GM12873 (cell line): ENCODE measurements around the gene PAFAH2.
A peak's percentile ranks its signal among the peaks of the same experiment; 100 is the strongest.

Experiments
- TF ChIP-seq, protein P1 (sequence below): IDR thresholded peaks from 2 replicates; pipeline ENCODE4 v1.5.1; 2012; ENCODE audit warnings: low read depth, mild to moderate bottlenecking, moderate library complexity, low read length, control low read depth; ENCODE audit not compliant: insufficient read depth; ENCODE audit errors: missing control alignments

Gene PAFAH2

DNA sequence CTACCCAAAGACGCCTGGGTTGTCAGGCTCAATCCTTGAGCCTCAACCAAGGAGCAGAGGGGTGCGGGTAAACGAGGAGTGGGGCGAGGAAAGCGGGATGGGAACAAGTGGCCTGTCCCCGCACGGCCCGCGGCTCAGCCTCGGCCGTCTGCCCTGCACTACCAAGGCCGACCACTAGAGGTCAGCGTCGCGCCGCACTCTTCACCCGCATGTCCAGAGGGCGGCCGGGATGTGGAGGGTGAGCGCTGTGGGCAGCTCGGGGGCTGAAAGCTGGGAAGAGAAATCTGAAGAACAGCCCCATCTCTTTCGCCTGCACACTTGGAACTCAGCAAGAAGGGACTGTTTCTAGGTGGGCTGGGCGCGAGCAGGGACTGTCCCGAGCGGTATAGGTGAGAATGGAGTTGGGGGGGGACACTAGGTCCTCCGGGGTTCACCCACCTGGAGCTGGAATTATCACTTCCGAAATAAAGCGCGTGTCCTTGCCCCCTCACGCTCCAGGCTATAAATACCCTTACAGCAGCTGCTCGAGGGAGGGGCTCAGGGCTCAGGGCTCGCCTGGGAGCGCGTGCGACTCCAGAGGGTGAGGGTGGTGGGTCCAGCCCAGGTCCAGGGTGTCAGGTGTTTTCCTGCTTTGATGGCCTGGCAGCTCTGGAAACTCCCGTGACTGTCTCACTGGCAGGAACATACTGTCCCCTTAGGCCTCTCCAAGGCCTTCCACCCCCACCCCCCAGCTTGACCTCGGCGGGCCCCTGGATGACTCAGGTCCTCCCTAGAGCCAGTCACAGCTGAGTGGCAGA, 38.3 kb upstream of the PAFAH2 start:
- TF ChIP-seq, protein P1, sequence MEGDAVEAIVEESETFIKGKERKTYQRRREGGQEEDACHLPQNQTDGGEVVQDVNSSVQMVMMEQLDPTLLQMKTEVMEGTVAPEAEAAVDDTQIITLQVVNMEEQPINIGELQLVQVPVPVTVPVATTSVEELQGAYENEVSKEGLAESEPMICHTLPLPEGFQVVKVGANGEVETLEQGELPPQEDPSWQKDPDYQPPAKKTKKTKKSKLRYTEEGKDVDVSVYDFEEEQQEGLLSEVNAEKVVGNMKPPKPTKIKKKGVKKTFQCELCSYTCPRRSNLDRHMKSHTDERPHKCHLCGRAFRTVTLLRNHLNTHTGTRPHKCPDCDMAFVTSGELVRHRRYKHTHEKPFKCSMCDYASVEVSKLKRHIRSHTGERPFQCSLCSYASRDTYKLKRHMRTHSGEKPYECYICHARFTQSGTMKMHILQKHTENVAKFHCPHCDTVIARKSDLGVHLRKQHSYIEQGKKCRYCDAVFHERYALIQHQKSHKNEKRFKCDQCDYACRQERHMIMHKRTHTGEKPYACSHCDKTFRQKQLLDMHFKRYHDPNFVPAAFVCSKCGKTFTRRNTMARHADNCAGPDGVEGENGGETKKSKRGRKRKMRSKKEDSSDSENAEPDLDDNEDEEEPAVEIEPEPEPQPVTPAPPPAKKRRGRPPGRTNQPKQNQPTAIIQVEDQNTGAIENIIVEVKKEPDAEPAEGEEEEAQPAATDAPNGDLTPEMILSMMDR, result peak; percentile 97

DNA sequence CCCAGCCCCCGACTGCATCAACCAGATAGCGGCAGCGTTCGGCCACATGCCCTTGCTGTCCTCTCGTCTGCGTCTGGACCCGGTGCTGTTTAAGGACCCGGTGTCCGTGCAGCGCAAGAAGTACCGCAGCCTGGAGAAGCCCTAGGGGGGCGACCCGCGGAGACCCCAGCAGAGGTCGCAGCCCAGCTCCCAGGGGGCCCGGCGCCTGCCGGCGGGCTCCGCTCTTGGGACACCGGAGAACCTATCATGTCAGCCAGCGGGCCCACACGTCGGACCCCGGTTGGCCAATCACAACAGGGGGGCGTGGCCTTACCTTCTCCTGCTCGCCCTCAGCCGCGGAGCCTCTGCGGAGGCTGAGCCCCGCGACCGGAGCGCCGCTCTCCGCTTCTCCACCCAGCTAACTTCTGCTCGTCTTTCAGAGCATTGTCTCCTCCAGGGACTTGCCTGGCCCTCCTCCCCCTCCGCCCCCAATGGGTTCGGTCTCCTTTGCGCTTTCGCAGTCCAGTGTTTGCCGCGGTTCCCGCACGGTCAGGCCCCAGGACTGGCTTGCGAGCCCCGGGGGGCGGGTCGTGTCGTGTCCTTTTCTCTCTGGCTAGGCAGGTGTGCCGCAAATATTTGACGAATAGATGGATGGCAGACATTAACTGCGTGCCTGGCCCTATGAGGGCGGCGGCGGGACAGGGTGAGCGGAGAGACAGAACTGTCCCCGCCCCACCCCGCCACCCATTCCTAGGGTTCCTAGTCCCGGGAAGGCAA, 37.5 kb upstream of the PAFAH2 start:
- TF ChIP-seq, protein P1, result no peak

DNA sequence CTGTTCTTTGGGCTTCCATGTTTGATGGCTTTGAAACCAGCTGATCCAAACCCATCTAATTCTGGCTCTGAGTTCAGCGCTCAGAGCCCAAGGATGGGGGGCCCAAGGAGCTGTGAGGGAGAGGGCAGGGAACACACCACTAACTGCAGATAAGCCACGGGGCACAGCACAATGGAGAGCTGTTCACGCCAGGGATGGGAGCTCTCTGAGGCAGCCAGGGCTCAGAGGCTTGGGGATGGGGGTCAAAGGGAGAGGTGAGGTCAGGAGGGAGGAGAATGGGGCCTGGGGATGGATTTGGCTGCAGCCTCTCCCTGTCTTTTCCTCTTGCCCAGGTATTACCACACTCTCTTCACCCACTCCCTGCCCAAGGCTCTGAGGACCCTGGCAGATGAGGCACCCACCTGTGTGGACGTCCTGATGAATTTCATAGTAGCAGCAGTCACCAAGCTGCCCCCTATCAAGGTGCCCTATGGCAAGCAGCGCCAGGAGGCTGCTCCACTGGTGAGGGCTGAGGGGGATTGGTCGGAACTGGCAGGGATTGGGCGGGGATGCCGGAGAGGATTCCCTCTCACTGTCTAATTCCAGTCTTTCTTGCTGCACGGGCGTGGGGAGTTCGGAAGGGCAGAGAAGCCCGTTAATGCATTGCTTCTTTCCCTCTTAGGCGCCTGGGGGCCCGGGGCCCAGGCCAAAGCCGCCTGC, 36.8 kb upstream of the PAFAH2 start:
- TF ChIP-seq, protein P1, result no peak

DNA sequence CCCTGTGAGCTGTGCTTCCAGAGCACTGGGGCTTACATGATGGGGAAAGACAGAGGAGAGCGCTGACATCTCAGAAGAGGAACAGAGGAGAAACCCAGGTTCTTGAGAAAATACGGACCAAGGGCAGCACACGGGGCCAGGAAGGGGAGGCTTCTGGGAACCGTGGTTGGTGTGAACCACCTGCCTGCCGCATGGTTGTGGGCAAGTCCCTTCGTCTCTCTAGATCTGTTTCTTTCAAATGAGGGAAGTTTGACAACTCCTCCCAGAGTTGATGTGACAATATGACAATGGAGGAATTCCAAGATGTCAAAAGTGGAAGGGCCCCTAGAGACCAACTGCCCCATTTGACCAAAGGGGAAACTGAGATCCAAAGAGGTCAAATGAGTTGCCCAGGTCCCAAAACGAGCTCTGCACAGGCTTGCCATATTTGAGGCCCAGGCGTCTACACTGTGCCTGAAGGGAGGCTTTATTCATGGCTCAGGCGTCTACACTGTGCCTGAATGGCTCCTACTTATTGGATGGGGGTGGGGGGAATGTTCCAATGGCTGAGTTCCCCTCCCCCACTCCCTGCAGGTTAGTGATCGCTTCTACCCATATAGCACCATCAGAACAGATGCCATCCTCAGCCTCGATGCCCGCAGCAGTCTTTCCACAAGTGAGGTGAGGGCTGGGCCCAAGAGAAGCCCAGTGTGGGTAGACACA, 34.9 kb upstream of the PAFAH2 start:
- TF ChIP-seq, protein P1, result no peak

DNA sequence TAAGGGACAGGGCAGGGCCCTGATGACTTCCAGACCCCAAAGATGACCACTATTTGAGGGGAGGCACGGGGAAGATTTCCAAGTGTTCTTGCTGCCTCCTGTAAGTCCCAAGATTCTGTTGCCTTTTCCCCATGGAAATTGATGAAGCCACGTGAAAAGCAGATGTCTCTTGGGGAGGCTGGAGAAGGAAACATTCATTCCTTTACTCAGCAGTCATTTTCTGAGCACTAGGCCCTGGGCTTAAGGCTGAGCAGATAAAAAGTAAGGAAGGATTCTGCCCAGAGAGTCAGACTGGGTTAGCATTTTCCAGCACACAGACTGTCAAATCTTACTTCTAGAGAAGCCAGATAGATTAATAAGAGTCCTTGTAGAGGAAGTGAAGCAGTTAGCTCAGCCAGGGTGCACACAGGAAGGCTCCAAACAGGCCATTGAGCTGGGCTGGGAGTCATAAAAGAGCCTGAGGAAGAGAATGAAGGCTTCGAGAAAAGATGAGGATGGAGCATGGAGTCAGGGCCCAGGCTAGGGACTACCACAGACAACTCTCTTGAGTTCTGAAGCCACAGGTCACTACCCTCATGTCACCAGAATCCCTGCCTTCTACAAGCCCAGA, 33.9 kb upstream of the PAFAH2 start:
- TF ChIP-seq, protein P1, result no peak

DNA sequence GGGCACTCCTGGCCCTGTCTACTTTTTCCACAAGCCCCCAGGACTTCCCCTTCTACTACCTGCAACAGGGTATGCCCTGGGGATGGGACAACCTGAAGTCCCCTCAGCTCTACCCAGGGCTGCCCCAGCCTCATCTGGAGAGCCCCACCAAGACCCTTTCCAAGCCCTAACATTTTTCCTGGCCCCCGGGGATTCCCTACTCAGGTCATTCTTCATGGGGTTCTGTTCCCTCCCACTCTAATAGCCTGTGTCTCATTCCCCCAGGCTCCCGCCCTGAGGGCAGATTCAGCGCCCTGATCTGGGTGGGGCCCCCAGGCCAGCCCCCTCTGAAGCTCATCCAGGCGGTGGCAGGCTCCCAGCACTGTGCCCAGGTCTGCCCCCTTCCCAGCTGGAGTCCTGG, 33.3 kb upstream of the PAFAH2 start:
- TF ChIP-seq, protein P1, result no peak
